ENCODE measurements around the gene CAVIN4. TPM values are rescaled to one million over a fixed set of nuclear protein-coding genes. Genes with fewer than 3 reads are reported as not detected.

CAVIN4 gene
- total RNA-seq = 0.94 and 1.2 TPM in 2 replicates

DNA sequence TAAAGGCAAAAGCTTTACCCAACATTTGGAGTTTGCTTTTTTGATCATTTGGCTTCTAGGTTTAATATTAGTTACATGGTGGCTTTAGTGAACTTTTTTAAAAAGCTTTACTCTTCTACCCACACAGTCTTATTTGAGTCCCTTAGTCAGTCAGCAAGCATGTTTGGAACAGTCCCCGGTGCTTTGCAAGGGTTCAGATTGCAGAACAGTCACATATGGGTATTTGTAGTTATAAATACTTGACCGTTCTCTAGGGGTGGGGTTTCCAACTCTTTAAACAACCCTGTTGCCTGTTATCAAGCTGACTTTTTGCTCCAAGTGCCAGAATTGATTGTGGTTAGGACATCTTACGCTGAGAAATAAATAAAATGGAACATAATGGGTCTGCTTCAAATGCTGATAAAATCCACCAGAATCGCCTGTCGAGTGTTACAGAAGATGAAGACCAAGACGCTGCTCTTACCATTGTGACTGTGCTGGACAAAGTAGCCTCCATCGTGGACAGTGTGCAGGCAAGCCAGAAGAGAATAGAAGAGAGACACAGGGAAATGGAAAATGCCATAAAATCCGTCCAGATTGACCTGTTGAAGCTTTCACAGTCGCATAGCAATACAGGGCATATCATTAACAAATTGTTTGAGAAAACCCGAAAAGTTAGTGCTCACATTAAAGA lies at the start of gene CAVIN4:
CAVIN4 (plus strand) TSS at position 304 of the 673 bp plus-strand sequence; CDS start at position 369, 65 bp downstream.

Other genes starting within 250 kb of the CAVIN4 start
- gene TEX10, start 225.1 kb upstream of the CAVIN4 start, total RNA-seq = 24.4 and 27.2 TPM in 2 replicates
- gene MSANTD3, start 150.9 kb upstream of the CAVIN4 start, total RNA-seq = 109 and 112 TPM in 2 replicates
- 14.6 and 19.6 TPM in 2 replicates for gene TMEFF1, start 104.9 kb upstream of the CAVIN4 start, total RNA-seq

All from mammary microvascular endothelial cell (primary cell).